Left ventricle myocardium superior (tissue), 1 donor: ENCODE results near the gene SLC44A3. TPM values are rescaled to one million over a fixed set of nuclear protein-coding genes. Genes with fewer than 3 reads are reported as not detected.
"Not testable (repeated sequence)": the region's sequence is repeated elsewhere in the genome, so short reads cannot be mapped to it uniquely, and the experiment has no call there.

ENCODE experiments used
- ATAC-seq: fragments of 200-7000 bp; cut with Tn5 transposase; one replicate; pipeline ENCODE4 v1.9.1; 2020; ENCODE audit warnings: mild to moderate bottlenecking, moderate library complexity
- DNase-seq: peaks from one replicate; pipeline ENCODE4 v3.0.0-alpha.2; 2020
- intact Hi-C: fragments of 100-400 bp; cut with micrococcal nuclease; formaldehyde crosslinking; loops from one replicate; pipeline ENCODE4 v1.11.0; 2022
- total RNA-seq: library from RNA; stranded (reverse); fragmentation: NEBNext Ultra II Directional; extraction: Animal tissue kit (Norgen Biotek cat#: 25700); gene quantifications from one replicate; pipeline ENCODE4 v1.2.1, GENCODE V29; 2021
- donor health status: DM: no; HTN: yes; CAD: no; lungs with severe emphysema.

Gene SLC44A3
- total RNA-seq, 1 donor from 2014 or later, result 3.0 TPM

- intact Hi-C loops, result no loop called here
- no peak for ATAC-seq
Measured at GRCh38 chr1:94823116-94823515, 3.0 kb downstream of the SLC44A3 start.

GRCh38 chr1:94825936-94826335 is 5.8 kb downstream of the SLC44A3 start:
- ATAC-seq (no peak), DNase-seq (no peak)
- intact Hi-C loops, result no loop called here

More at GRCh38 chr1:94823116-94823515, 3.0 kb downstream of the SLC44A3 start:
- DNase-seq, result no peak

GRCh38 chr1:94827434-94827833 is 7.3 kb downstream of the SLC44A3 start:
- DNase-seq (no peak), ATAC-seq (no peak)
- intact Hi-C loops, result no loop called here

- intact Hi-C loops, result no loop called here
- DNase-seq (no peak), ATAC-seq (no peak)
Measured at GRCh38 chr1:94828251-94828650, 8.1 kb downstream of the SLC44A3 start.

GRCh38 chr1:94831641-94832040 is 11.5 kb downstream of the SLC44A3 start:
- ATAC-seq (no peak), DNase-seq (no peak)
- intact Hi-C loops, result no loop called here

GRCh38 chr1:94832446-94832845 is 12.3 kb downstream of the SLC44A3 start:
- ATAC-seq (no peak), DNase-seq (no peak)
- intact Hi-C loops, result no loop called here

GRCh38 chr1:94832931-94833585 is 12.9 kb downstream of the SLC44A3 start:
- ATAC-seq, result no peak
- DNase-seq, result no peak
- intact Hi-C loops, result no loop called here

- ATAC-seq (no peak), DNase-seq (no peak)
- intact Hi-C loops, result no loop called here
Measured at GRCh38 chr1:94836891-94837290, 16.7 kb downstream of the SLC44A3 start.

- ATAC-seq, intact Hi-C loops, DNase-seq: not testable (repeated sequence)
Measured at GRCh38 chr1:94840381-94840780, 20.2 kb downstream of the SLC44A3 start.

GRCh38 chr1:94840808-94841207 is 20.7 kb downstream of the SLC44A3 start:
- DNase-seq, result no peak
- ATAC-seq, result no peak
- intact Hi-C loops, result no loop called here

GRCh38 chr1:94843430-94843829 is 23.3 kb downstream of the SLC44A3 start:
- intact Hi-C loops, result no loop called here
- ATAC-seq, result peak; percentile 60

GRCh38 chr1:94843846-94844245 is 23.7 kb downstream of the SLC44A3 start:
- ATAC-seq (no peak), DNase-seq (no peak)
- intact Hi-C loops, result no loop called here

More at GRCh38 chr1:94843430-94843829, 23.3 kb downstream of the SLC44A3 start:
- no peak for DNase-seq

GRCh38 chr1:94846308-94846707 is 26.2 kb downstream of the SLC44A3 start:
- intact Hi-C loops, result no loop called here
- no peak for DNase-seq
- ATAC-seq, result no peak

GRCh38 chr1:94851571-94851970 is 31.4 kb downstream of the SLC44A3 start:
- ATAC-seq (no peak), DNase-seq (no peak)
- intact Hi-C loops, result no loop called here

- DNase-seq, result no peak
- no peak for ATAC-seq
- intact Hi-C loops, result no loop called here
Measured at GRCh38 chr1:94852788-94853187, 32.6 kb downstream of the SLC44A3 start.

- peak; percentile 95 for ATAC-seq
- intact Hi-C loops, result loop anchor here (2.0 kb wide), 1 partner anchor 188 kb away; no protein-coding TSS in a partner anchor
- peak; percentile 88 for DNase-seq
Measured at GRCh38 chr1:94854458-94855306, 34.5 kb downstream of the SLC44A3 start.

GRCh38 chr1:94855307-94855700 is 35.1 kb downstream of the SLC44A3 start:
- intact Hi-C loops, result loop anchor here (2.0 kb wide), 1 partner anchor 187 kb away; no protein-coding TSS in a partner anchor
- DNase-seq, result no peak
- peak; percentile 7 for ATAC-seq

- DNase-seq (no peak), ATAC-seq (no peak)
- intact Hi-C loops, result no loop called here
Measured at GRCh38 chr1:94856004-94856403, 35.8 kb downstream of the SLC44A3 start.

- ATAC-seq (no peak), DNase-seq (no peak)
- intact Hi-C loops, result no loop called here
Measured at GRCh38 chr1:94856868-94857267, 36.7 kb downstream of the SLC44A3 start.

GRCh38 chr1:94858276-94858675 is 38.1 kb downstream of the SLC44A3 start:
- intact Hi-C loops, result no loop called here
- no peak for ATAC-seq
- no peak for DNase-seq
